ENCODE results near the gene EIF6. TPM values are rescaled to one million over a fixed set of nuclear protein-coding genes. Genes with fewer than 3 reads are reported as not detected.

The EIF6 gene
- total RNA-seq, 1 experiment from 2014 or later = 228 TPM

Other genes starting within 250 kb of the EIF6 start
- 27.5 and 38.0 TPM in 2 replicates for gene TRPC4AP, start 192.0 kb downstream of the EIF6 start, total RNA-seq (2014; rRNA removed; shearing (Covaris generic))
- gene EDEM2, start 137.4 kb downstream of the EIF6 start, total RNA-seq (2014; rRNA removed; shearing (Covaris generic)) = 38.7 and 40.1 TPM in 2 replicates
- gene PROCR, start 112.7 kb downstream of the EIF6 start, total RNA-seq (2014; rRNA removed; shearing (Covaris generic)) = 112 and 120 TPM in 2 replicates
- 0.33 and 0.68 TPM in 2 replicates for gene MMP24, start 58.1 kb downstream of the EIF6 start, total RNA-seq (2014; rRNA removed; shearing (Covaris generic))
- 4.0 and 10.4 TPM in 2 replicates for gene MMP24OS, start 6.7 kb downstream of the EIF6 start, total RNA-seq (2014; rRNA removed; shearing (Covaris generic))
- gene FAM83C, start 7.7 kb upstream of the EIF6 start, total RNA-seq (2014; rRNA removed; shearing (Covaris generic)) = not detected in 2 replicates
- gene UQCC1, start 127.2 kb upstream of the EIF6 start, total RNA-seq (2014; rRNA removed; shearing (Covaris generic)) = 19.0 and 22.2 TPM in 2 replicates
- gene GDF5, start 153.5 kb upstream of the EIF6 start, total RNA-seq (2014; rRNA removed; shearing (Covaris generic)) = 0.08 and 0.23 TPM in 2 replicates
- gene CEP250, start 170.8 kb upstream of the EIF6 start, total RNA-seq (2014; rRNA removed; shearing (Covaris generic)) = 11.5 and 15.3 TPM in 2 replicates
- not detected in 2 replicates for gene C20orf173, start 244.9 kb upstream of the EIF6 start, total RNA-seq (2014; rRNA removed; shearing (Covaris generic))